HG03097 (cell line): ENCODE data around the gene MRPS14.
"Not testable (repeated sequence)": the region's sequence is repeated elsewhere in the genome, so short reads cannot be mapped to it uniquely, and the experiment has no call there.

Experiments used
- ATAC-seq: cut with Tn5 transposase; IDR thresholded peaks from one replicate; pipeline ENCODE4 v1.9.1; 2021; ENCODE audit not compliant: unreplicated experiment, low FRiP score

Gene MRPS14

DNA sequence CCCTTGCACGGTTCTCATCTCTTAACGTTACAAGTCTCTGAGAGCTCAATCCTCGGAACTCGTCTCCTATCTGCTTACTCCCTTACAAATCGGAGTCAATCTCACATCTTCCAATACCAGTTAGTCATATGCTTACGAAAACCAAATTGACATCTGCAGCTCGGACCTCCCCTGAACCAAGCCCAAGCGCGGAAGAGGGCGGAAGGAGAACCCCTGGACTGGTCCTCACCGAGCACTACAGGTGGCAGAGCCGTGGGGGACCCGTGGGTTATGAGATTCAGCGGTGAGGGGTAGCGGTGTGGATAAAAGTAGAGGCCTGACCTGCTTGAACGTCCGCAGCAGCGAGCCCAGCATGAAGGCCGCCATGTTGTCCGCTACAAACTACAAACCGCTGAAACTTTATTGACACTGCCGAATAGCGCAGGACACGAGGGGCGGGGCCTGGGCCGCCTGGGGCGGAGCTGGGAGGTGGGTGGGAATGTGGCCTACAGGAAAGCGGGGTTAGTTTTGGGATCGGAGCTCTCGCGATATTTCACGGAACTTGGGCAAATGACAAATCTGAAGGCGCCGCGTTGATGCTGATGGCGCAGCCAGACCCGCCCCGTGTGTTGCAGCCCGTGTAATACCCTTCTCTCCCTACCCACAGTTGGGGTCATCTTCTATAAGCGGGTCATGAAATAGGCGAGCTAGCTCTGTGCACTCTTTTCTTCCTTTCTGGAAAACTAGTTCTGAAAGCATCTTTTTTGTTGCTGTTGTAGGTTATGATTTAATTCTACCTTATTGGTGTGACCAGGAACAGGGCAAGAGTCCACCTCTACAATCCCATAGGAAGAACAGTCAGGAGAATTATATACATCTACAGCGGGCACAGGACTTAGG is at the start of gene MRPS14:
TSS of gene MRPS14 (minus strand) at position 383 of the 879 bp plus-strand sequence. CDS start at position 366, 17 bp downstream.
- peak; percentile 90 for ATAC-seq

DNA sequence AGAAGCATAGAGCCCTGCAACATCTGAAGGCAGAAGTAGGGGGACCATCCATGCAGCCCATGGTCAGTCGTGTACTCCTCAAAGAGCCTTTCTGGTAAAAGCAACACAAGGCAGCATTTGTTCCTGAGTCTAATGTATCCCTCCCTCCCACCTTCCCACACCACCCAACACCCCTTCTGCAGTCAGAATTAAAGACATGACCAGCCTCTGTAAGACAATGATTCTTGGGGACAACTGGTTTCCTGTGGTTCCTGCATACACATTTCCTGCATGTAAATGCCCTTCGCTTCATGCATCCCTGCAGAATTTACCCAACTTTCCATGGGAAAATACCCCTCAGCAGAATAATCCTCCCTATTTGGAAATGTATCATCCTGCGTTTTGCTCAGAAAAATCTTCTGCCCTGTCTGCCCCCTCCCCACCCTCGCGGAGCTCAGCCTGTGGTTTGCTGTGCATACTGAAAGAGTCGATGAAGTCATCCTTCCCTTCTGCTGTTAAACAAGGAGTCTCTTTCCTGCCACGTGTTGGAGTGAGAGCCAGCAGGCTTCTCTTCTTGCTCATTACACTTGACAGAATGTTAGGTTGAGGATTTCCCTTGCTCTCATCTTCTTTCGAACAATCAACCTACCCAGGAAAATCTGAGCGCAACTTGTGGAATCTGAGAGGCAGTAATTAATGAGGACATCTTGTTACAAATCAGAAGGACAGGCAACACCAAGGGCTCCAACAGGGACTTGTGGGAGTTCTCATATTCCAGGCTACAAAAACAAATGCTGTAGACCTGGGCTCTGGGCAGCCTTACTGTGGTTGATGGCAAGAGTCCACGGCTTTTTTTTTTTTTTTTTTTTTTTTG is 49.1 kb upstream of the MRPS14 start:
- peak; percentile 74 for ATAC-seq

DNA sequence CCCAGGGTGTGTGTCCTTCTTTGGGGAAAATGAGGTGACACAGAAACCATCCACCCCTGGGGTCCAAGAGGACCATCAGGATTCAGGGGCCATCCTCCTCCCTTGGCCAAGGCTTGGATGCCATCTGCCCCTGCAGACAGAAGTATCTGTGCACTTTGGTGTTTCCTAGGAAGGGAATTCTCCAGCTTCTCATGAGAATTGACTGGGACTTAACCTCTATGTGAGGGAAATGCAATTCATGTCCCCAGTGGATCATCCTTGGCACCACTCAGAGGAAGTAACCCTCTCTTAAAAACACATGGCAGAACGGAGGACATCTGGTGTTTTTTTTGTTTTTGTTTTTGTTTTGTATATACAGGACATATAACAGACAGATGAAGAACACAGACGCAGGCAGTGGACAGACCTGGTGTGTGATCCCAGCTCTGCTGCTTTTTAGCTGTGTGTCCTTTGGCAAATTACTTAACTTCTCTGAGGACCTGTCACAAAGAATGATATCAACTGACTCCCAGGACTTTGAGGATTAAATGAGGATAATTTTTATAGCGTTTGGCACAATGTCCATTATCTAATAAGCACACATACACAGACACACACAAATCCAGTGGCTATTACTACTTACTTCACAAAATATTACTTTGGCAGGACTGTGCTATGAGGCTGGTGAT is 48.2 kb upstream of the MRPS14 start:
- no peak for ATAC-seq

DNA sequence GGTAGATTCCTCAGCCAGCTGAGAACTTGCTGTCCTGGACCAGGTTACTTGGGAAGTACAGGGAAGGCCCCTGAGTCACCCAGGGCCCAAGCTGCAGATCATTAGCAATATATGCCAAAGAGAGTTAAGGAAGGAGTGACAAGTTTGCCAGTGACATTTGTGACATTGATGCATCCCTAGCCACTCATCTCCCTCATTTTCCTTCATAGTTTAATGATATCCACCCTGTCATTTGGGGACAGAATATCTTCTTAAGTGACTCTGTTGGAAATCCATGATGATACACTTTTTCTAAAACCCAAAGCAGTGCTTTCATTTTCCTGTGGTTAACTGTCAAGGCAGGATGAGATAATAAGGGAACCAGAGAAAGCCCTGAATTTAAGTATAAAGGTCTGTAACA is 47.6 kb upstream of the MRPS14 start:
- no peak for ATAC-seq

DNA sequence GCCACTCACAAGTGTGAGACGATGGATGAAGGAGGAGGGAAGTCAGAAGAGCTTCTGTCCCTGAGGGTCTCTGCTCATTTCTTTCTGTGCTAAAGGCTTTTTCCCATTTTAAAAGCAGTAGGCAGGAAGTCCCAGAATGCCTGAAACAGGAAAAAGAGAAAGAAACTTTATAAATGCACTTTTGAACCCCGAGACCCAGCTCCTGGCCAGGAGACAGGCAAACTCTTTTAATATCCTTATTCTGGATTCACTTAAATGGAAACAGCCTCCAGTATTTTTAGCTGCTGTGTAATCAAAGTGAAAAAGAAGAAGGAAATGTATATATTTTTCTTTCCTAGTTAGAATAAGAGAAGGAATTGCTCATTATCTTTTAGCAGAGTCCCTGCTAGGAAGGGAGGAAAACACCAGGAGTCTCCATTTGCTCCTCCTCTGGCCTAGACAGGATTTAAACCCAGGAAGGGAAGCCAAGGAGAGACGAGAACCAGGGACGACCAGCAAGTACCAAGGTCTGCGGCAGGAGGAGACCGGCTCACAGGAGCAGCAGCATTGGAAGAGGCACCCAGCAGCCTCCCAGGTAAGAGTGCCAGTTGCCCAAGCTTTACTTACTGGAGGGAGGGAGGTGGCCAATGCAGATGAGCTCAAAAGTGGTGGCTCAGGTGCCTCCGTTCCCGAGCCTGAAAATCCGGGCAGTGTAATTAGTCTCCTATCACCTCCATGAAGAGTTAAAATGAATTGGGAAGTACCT is 44.3 kb upstream of the MRPS14 start, which contains the start of gene TNN:
TSS of gene TNN (plus strand) at position 472 of the 745 bp plus-strand sequence. CDS start 9,586 bp downstream, outside the sequence.
- no peak for ATAC-seq

DNA sequence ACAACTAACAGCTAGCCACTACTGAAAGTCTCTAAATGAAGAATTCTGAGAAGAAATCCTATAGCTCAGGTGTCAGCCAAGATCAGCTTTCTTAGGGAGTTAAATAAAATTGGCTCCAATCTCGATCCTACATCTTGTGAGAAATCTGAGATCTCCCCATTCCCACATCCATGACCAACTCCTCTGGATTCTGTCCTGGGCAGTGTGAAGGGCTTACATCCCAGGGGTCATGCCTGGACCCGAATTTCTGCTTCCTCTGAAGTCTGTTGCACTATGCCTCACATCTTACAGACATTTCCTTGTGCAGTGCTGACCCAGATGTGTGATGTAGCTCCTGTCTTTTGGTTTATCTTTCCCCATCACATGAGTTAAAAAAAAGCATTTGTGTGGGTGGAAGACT is 39.6 kb upstream of the MRPS14 start:
- no peak for ATAC-seq

DNA sequence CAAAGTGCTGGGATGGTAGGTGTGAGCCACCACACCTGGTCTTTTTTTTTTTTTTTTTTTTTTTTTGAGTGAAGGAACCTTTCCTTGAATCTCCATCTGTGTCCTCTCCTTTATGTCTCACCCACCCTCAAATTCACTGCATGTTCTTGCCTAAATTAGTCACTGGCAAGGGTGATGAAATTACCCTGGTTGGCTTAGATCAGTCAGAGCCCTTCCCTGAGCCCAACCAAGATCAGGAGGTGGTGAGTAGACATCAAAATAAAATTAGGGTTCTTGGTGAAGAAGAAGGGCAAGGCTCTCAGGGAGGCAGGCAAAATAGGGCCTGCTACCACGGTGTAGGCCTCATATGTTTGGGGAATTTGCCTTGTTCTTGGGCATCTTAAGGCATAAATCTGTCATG is 39.1 kb upstream of the MRPS14 start:
- ATAC-seq = no peak

DNA sequence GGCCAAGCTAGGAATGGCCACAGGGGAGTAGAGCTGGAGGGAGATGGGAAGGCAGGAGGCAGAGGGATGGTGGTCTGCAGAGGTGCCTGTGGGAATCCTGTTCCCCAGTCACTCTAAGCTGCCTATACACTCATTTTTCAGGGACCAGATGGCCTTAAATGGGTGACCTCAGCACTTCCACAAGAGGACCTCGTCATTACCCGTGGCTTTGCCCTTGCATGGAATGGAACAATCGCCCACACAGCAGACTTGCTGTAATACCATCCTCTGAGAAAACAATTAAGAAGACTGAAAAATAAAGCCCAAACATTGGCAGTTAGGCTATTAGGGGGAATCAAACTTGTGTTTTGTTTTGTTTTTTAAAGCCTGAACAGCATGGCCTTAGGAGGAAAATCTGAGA is 31.5 kb upstream of the MRPS14 start:
- no peak for ATAC-seq

DNA sequence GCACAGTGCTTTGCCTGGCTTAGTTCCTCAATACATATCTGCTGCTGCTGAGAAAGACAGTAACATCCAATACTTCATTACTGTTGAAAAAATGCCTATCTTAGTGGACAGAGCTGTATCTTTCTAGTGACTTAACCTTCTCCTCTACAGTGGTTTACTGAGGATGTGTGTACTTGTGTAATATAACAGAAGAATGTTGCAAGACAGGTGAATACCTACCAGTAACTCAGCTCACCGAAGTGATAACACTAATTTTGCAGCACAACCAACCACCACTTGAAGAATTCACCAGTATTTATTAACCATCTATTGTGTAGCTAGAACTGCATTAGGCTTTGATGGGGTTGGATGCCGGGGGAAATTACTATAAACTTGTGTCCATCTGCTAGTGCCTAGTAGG is 27.8 kb upstream of the MRPS14 start:
- ATAC-seq = no peak

DNA sequence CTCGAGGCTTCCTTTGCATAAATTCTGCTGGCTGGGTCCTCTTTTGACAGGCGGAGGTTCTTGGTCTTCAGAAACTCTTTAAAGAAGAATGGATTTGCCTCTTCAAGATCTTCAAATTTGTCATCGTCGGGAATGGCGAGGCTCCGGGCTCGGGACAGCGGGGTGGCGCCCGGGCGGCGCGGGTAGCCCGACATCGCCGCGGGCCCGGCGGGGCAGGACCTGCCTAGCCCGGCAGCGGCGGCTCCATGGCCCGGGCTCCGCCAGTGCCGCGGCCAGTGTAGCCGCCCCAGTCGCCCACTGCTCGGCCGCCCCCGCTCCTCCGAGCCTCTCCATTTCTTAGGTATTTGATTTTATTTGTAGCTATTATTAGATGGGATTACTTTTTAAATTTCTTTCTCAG is 22.3 kb upstream of the MRPS14 start:
- ATAC-seq = no peak

DNA sequence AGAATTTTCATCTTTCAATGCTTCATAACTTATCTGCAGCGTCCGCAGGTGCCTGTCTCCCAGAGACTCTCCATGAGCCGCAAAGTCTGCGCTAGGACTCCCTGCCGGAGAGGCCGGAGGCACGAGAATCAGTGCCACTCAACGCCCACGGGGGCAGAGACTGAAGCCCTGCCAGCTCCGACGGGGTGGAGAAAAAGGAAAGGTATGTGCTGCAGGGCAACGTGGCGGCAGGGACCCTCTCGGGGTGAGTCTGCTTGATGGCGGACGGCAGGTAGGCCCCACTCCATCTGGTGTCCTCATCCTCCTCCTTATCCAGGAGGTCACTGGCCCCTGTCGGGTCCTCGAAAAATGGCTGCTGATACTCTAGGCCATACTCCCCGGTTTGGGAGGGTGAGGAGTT is 21.9 kb upstream of the MRPS14 start:
- ATAC-seq = no peak

DNA sequence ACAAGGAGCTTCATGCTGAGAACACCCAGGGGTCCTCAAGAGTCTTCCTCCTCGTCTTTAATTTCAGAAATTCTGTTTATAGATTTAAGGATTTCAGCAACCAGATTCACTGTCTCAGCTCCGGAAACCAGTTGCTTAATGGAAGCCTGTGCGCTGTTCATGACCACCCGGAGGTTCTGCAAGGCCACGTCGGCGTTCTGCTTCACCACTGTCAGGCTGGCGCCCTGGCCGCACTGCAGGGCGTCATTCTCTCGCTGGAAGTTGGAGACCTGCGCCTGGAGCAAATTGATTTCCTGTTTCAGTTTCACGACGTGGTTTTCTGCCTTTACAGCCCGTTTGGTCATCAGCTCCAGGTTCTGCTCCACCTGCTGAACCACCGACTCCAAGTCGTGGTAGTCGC is 21.4 kb upstream of the MRPS14 start:
- not testable (repeated sequence) for ATAC-seq

DNA sequence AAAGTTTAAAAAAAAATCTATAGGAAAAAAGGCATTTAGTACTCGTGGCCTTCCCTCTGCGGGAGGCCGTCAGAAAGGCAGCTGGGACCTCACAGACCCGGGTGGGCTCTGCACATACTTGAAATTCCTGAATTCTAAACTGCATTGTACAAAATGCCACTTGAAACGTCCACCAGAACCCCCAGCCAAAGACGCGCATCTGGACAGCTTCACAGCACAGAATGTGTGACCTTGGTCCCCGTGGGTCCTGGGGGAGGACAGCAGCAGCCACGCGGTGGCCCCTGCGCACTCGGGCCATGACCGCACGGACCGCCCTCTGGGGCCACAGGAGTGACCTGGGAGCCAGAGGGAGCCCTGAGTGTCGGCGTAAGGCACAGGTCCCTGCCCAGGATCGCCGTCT is 20.6 kb upstream of the MRPS14 start:
- ATAC-seq = no peak

DNA sequence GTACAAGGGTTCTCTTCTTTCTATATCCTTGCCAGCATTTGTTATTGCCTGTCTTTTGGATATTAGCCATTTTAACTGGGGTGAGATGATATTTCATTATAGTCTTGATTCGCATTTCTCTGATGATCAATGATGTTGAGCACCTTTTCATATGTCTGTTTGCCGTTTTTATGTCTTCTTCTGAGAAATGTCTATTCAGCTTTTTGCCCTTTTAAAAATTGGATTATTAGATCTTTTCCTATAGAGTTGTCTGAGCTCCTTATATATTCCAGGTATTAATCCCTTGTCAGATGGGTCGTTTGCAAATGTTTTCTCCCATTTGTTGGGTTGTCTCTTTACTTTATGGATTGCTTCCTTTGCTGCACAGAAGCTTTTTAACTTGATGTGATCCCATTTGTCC is 19.4 kb upstream of the MRPS14 start:
- no peak for ATAC-seq

DNA sequence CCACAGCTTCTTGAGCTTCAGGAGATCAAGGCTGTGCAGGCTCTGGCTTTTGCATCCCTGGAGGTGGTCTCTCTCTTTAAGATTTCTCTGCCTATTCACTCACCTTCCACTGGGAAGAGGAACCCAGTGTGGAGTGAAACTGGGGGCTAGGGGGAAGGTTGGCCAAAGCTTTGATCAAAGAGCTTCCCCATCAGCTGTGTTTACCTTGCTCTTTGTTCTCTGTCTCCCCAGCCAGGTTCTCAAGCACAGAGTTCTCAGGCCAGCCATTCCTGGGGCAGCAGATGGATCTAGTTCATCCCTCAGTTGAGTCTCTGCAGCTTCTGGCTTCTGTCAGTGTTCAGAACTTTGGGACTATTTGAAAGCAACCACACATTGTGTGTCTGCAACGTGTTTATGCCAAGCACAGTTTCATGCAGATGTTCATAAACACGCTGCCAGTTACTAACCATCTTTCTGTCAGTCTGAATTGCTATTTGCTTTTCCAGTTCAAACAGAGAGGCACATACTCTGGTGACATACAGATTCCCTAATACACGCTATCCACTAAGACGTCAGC is 17.2 kb upstream of the MRPS14 start:
- ATAC-seq = no peak

DNA sequence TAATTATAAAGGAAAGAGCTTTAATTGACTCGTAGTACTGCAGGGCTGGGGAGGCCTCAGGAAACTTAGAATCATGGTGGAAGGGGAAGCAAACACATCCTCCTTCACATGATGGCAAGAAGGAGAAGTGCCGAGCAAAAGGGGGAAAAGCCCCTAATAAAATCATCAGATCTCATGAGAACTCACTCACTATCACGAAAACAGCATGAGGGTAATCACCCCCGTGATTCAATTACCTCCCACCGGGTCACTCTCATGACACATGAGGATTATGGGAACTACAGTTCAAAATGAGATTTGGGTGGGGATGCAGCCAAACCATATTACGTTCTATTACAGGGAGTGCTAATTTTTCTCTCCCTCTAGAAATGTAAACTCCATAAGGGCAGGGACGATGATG is 14.2 kb upstream of the MRPS14 start:
- no peak for ATAC-seq

DNA sequence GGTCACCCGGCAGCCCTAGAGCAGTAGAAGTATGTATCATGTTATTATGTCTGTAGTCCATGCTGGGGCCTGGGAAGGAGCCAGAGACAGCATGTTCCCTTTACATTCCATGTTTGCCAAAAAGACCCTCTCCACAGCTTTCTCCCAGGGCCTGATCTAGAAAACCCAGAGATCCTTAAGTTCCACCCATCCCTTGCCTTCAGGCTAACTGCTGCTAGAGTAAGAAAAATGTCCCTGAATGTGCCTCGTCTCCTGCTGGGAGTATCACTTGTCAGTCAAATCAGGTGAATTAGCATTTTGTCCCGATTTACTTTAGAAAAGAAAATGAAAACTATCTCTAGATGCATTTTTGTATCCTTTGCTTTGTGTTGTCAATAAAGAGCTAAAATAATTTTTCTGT is 13.3 kb upstream of the MRPS14 start:
- ATAC-seq = no peak

DNA sequence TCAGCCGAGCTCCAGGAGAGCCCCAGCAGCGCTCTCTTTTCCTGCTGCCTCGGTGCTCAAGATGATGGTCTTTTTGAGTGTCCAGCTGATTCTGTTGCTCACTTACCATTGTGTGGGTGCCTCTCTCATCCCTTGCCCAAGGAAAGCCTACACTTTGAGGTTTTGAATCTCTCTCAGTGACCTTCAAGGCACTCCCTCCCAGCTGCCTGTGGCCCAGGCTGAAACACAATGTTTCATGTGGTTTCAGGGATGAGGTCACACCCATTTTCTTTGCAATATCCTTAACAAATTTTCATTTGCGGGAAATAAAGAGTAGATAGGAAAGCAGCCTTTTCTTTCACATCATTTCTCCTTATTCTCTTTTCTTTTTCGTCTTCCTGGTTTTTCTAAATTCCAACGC is 12.6 kb upstream of the MRPS14 start:
- no peak for ATAC-seq

DNA sequence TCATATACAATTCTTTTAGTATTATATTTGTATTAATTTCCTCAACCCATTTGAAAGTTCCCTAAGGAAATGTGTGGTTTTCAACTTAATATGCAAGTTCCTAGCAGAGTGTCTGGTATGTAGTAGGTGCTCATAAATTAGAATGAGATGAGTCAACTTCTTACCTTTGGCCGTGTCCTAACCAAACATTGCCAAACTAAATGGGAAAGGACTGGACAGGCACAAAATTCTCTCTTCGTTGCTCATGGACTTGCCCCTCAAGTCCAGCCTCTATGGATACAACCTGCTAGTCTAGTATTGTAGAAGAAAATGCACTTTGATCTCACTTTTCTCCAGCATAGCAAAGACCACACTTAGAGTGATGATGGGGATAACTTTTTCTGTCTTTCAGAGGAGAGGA is 11.6 kb upstream of the MRPS14 start:
- no peak for ATAC-seq

DNA sequence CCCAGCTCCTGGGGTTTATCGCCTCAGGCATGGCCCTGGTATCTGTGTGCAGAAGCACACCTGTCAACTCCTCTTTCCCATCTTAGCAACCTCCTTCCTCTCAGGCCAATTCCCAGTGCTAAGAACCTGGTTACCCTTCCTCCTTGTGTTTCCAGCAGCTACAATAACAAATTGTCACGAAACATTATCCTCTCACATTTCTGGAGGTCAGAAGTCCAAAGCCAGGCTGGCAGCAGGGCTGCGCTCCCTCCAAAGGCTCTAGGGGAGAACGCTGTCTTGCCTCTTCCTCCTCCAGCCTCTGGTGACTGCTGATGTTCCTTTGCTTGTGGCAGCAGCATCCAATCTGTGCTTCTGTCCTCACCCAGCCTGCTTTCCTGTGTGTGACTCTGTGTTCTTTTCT is 10.7 kb upstream of the MRPS14 start:
- ATAC-seq = no peak
